Stimulated activated CD4-positive, alpha-beta T cell treated with anti-CD3 and anti-CD28 coated beads, Interleukin-12 subunit alpha, Interleukin-12 subunit beta, amount 100 ng/mL, for 4 hours (primary cell): ENCODE measurements around the gene TFPI.
"Not testable (repeated sequence)": the region's sequence is repeated elsewhere in the genome, so short reads cannot be mapped to it uniquely, and the experiment has no call there.

Experiments used
- DNase-seq: peaks from one replicate; pipeline ENCODE4 v3.0.0-alpha.2; 2020

TFPI gene

DNA sequence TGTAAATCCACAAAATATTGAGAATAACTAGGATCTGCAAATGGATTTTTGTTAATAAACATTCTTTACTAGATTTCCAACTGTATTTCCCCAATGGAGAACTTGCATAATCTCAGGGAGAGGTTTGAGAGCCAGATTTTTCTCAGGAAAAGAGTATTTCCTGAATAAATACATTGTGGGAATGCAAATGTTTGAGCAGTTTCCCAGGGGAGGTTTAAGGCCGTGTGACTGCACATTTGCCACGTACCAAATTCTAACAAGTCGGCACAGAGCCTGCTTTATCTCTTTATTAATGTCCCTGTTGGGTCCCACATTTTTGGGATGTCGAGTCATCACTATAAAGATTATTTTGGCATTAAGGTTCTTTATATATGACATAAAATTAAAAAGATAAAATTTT, 27.0 kb downstream of the TFPI start:
- no peak for DNase-seq

DNA sequence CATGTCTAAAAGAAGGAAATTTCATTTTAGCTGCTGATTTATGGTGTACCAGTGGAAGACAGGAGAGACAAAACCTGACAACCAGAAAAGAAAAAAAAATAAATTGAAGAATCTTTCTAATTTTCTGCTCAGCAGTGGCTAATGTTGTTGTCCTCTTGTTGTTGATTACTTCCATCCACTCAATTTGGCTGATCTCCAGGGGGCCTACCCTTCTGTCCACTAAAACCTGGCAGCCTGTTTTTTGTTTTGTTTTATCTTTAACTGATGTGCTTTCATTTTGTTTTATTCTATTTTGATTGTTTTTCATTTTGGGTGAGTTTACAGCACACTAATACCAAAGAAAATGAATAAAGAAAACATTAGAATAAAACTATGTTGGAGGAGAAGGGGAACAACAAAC, 27.4 kb downstream of the TFPI start:
- DNase-seq = no peak

DNA sequence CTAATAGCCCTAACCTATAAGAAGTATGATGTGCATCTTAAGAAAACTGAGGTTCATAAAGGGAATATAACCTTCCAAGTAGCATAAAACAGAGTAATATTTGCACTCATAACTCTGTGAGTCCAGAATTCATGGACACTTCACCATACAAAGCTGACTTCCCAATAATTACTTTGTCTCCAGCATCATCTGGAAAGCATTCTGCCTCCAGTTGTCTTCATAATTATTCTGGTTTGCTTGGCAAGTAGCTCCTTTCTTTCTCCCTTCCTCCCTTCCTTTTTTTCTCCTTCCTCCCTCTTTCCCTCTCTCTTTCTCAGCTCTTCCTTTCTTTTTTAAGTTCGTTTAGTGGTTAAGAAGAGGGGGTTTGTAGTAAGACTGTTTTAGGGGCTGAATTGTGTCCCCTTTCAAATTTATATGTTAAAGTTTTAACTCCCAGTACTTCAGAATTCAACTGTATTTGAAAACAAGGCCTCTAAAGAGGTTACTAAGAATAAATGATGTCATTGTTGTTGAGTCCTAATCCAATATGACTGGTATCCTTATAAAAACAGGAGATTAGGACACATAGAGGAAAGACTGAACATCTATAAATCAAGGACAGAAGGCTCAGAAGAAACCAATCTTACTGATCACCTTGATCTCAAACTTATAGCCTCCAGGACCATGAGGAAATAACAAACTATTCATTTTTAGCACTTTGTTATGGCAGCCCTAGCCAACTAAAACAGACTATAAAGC, 28.9 kb downstream of the TFPI start:
- no peak for DNase-seq

DNA sequence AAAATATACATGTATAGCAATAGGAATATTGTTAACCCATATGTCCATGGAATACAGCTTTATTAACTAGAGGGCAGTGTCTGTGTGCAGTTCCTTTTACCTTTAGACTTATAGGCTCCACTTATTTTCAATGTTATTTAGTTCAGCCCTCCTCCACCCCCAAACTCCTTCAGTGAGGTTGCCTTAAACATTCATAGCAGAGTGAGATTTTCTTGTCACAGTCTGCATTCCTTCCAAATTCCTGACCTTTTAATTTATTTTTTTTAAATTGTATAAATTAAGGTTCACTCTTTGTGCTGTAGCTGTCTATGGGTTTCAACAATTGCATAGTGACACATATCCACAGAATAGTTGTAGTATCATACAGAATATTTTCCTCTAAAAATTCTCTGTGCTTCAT, 30.9 kb downstream of the TFPI start:
- no peak for DNase-seq

DNA sequence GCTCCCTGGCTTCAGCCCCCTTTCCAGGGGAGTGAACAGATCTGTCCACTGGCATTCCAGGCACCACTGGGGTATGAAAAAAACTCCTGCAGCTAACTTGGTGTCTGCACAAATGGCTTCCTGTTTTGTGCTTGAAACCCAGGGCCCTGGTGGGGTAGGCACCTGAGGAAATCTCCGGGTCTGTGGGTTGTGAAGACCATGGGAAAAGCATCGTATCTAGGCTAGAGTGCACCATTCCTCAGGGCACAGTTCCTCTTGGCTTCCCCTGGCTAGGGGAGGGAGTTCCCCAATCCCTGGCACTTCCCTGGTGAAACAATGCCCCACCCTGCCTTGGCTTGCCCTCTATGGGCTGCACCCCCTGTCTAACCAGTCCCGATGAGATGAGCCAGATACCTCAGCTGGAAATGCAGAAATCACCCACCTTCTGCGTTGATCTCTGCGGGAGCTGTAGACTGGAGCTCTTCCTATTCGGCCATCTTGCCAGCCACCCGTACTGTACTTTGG, 34.1 kb downstream of the TFPI start:
- DNase-seq = no peak

DNA sequence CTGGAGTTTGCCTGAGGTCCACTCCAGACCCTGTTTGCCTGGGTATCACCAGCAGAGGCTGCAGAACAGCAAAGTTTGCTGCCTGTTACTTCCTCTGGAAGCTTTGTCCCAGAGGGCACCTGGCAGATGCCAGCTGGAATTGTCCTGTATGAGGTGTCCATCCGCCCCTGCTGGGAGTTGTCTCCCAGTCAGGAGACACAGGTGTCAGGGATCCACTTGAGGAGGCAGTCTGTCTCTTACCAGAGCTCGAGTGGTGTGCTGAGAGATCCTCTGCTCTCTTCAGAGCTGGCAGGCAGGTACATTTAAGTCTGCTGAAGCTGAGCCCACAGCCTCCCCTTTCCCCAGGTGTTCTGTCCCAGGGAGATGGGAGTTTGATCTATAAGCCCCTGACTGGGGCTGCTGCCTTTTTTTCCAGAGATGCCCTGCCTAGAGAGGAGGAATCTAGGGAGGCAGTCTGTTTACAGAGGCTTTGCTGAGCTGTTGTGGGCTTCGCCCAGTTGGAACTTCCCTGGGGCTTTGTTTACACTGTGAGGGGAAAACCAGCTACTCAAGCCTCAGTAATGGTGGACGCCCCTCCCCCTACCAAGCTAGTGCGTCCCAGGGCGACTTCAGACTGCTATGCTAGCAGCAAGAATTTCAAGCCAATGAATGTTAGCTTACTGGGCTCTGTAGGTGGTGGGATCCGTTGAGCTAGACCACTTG, 34.7 kb downstream of the TFPI start:
- DNase-seq = no peak

DNA sequence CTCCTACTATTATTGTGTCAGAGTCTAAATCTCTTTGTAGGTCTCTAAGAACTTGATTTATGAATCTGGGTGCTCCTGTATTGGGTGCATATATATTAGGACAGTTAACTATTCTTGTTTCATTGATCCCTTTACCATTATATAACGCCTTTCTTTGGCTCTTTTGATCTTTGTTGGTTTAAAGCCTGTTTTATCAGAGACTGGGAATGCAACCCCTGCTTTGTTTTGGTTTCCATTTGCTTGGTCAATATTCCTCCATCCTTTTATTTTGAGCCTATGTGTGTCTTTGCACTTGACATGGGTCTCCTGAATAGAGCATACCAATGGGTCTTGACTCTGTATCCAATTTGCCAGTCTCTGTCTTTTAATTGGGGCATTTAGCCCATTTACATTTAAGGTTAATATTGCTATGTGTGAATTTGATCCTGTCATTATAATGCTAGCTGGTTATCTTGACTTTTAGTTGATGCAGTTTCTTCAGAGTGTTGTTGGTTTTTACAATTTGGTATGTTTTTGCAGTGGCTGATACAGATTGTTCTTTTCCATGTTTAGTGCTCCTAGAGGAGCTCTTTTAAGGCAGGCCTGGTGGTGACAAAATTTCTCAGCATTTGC, 36.4 kb downstream of the TFPI start:
- DNase-seq = not testable (repeated sequence)

DNA sequence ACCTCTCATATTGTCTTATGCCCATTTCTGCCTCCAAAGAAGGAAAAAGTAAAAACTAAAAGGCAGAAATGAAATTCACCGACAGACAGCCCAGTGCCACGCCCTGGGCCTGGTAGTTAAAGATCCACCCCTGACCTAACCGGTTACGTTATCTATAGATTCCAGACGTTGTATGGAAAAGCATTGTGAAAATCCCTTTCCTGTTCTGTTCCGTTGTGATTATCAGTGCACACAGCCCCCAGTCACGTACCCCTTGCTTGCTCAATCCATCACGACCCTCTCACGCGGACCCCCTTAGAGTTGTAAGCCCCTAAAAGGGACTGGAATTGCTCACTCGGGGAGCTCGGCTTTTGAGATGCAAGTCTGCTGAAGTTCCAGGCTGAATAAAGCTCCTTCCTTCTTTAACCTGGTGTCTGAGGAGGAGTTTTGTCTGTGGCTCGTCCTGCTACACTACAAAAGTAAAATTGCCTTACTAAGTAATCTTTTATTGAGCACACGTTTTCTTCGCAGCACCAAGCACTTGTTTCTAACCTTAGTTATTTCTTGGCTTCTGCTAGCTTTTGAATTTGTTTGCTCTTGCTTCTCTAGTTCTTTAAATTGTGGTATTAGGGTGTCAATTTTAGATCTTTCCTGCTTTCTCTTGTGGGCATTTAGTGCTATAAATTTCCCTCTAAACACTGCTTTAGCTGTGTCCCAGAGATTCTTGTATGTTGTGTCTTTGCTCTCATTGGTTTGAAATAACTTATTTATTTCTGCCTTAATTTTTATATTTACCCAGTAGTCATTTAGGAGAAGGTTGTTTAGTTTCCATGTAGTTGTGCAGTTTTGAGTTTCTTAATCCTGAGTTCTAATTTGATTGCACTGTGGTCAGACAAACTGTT, 37.4 kb downstream of the TFPI start:
- not testable (repeated sequence) for DNase-seq

DNA sequence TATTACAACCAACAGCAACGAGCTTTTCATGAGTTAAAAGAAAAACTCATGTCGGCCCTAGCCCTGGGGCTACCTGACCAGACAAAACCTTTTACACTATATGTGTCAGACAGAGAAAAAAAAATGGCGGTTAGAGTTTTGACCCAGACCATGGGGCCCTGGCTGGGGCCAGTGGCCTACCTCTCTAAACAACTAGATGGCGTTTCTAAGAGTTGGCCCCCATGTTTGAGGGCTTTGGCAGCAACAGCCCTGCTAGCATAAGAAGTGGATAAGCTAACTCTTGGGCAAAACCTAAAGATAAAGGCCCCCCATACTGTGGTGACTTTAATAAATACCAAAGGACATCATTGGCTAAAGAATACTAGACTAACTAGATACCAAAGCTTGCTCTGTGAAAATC, 39.3 kb downstream of the TFPI start:
- no peak for DNase-seq

DNA sequence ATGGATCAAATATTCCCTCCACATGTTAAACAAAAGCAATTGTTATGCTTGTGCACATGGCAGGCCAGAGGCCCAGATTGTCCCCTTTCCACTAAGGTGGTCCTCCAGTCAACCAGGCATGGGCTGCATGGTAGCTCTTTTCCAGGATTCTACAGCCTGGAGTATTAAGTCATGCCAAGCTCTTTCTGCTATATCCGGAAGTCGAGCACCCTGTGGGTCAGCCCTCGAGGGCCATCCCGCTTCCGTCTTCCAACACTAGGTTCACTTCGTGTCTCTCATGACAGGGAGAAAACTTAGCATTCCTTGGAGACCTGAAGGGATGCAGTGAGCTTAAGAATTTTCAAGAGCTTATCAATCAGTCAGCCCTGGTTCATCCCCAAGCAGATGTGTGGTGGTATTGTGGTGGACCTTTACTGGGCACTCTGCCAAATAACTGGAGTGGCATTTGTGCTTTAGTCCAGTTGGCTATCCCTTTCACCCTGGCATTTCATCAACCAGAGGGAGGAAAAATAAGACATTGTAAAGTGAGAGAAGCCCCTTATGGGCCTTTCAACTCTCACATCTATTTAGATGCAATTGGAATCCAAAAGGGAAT, 39.9 kb downstream of the TFPI start:
- not testable (repeated sequence) for DNase-seq

DNA sequence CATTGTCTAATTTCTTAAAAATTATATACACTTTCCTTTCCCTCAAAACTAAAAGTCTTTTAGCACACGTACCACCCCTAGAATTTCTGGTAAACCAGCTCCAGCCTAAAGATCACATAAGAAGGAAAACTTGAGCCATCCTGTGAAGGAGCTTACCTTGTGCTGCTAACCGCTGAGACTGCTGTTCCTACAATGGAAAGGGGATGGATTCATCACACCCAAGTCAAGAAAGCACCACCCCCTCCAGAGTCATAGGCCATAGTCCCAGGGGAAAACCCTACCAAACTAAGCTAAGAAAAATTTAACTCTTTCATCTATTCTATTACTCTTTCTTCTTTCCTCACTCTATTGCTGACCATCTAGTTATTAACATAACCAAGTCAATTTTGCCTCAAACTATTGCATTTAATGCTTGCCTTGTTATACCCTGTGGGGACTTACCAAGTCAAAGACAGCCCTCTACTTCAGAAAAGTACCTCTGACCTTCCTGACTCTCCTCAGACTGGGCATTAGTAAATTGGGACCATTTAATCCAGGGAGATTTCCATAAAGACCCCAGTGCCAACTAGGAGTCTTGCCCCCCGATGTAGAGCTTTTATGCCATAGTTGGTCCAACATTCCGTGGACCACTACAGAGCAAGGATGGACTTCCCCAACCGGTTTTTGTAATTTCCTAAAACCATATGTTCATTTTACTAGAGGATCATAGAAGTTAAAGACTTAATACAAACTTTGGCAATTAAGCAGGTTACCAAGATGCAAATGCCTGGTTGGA, 40.6 kb downstream of the TFPI start:
- DNase-seq = not testable (repeated sequence)

DNA sequence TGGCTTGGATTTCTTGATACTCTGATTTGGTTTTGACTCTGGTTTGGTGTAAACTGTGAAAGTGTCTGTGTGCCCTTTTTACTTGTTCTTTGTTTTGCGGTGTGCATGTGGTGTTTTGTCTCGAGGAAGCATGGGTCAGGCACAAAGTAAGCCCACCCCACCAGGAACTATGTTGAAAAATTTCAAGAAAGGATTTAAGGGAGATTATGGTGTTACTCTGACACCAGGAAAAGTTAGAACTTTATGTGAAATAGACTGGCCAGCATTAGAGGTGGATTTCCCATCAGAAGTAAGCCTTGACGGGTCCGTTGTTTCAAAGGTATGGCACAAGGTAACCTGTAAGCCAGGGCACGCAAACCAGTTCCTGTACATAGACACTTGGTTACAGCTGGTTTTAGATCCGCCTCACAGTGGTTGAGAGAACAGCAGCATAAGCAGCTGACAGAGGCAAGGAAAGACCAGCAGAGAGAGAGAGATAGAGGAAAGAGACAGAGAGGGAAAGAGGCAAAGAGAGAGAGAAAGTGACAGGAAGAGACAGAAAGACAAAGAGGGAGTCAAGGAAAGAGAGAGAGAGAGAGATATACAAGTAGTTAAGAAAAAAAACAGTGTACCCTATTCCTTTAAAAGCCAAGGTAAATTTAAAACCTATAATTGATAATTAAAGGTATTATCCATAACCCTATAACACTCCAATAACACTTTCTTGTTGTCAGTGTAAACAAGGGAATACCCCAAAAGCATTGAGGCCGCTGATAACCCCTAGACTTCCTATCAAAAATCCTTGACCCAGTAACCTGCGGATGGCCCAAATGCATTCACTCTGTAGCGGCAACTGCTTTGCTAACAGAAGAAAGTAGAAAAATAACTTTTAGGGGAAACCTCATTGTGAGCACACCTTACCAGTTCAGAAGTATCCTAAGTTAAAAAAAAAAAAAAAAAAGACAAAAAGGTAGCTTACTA, 42.6 kb downstream of the TFPI start:
- no peak for DNase-seq

DNA sequence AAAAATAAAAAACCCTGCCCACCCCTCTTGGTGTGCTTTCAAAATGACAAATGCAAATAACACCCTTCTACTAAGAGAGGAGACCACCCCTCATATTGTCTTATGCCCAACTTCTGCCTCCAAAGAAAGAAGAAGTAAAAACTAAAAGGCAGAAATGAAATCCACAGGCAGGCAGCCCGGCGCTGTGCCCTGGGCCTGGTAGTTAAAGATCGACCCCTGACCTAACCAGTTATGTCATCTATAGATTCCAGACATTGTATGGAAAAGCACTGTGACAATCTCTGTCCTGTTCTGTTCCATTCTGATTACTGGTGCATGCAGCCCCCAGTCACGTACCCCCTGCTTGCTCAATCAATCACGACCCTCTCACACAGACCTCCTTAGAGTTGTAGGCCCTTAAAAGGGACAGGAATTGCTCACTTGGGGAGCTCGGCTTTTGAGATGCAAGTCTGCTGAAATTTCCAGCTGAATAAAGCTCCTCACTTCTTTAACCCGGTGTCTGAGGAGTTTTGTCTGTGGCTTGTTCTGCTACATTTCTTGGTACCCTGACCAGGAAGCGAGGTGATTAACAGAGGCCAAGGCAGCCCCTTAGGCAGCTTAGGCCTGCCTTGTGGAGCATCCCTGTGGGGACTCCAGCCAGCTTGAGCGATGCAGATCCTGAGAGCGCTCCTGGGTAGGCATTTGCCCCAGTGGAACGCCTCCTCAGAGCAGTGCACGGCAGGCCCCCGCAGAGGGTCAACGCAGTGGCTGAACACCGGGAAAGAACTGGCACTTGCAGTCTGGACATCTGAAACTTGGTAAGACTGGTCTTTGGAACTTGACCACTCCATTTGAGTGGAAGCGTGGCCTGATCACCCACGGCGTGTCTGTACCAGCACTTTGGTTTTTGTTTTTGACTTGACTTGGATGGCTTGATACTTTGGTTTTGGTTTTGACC, 43.5 kb downstream of the TFPI start:
- not testable (repeated sequence) for DNase-seq

DNA sequence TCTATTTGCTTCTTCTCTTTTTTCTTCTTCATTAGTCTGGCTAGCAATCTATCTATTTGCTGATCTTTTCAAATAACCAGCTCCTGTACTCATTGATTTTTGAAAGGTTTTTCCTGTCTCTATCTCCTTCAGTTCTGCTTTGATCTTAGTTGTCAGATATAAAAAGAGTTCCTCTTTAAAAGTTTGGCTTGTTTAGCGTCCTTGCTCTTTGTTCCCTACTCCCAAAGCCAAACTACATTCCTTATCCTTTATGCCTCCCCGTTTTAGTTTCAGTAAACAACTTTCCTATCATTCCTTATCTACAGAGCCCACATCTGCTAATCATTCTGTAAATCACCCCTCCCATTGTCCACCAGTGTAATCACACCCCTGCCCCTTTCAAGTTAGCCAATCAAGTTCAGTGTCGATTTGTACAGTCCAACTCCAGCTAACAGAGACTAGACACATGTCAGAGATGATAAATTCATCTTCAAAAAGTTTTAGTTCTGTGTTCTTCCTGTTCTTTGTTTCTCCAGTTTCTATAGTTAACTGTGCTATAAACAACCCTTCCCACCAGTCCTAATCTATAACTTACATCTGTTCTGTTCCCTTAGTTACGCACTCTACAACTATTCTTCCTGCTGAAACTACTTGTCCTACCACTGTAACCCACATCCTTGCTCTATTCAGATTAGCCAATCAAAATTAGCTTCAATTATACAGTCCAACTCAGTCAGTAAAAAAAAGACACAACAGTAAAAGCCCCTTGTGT, 44.4 kb downstream of the TFPI start:
- no peak for DNase-seq

DNA sequence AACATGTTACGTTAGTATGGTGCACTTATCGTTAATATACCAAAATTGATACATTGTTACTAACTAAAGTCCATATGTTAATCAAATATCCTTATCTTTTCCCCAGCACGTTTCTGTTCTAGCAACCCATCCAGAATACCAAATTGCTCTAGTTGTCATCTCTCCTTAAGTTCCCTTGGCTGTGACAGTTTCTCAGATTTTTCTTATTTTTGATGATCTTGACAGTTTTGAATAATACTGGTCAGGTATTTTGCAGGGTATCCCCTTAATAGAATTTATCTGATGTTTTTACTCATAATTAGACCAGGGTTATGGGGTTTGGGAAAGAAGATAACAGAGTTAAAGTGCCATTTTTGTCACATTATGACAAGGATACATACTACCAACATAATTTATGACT, 47.8 kb downstream of the TFPI start:
- DNase-seq = no peak

DNA sequence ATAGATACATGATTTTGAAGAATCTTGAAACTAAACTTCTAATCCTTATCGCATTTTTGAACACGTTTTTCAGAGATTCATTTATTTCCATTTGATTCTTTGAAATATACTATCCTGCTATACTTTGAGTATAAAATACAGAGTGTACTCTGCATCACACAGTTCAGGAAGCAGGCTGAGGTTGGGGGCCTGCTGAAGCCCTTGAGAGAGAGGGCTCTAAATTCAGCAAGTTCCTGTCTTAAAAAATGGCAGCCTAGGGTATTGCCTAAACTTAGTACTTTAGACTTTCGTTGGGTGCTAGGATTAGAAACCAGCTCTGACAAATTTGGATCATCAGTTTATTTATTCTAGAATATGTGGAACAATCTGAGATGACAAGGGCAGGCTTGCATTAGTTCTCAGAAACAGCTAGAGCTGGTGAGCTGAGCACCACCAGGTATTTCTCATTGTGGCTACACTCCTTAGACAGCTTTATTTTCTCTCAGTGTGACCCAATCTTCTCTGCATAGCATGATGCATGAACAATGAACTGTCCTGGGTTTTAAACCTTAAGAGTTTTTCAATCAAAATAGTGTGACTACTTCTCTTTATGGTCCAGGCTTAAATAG, 49.1 kb downstream of the TFPI start:
- no peak for DNase-seq

DNA sequence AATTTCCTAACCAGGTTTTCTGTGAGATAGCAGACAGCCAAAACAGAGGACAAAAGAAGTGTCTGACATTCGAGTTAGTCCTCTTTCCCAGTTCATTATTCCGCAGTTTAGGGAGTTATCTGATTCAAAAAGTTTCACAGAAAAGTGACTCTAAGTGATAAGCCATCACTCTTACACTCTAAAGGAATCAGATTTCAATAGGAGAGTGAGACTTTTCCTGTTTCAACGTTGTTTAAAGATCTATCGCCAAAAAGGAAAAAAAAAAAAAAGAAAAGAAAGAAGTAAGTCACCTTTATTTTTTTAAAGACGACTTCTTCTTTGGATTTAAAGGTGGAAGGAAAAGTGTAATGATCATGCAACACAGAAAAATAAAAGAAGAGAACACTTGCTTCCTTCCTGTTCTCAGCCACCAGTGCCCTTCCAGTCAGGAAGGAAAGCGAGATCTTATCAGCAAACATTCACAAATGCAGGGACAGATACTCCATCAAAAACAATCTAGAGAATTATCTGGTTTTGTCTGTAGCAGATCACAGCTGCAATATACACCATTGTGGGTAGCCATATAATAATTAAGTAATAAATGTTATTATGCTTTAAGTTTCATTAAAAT, 49.8 kb downstream of the TFPI start:
- no peak for DNase-seq

DNA sequence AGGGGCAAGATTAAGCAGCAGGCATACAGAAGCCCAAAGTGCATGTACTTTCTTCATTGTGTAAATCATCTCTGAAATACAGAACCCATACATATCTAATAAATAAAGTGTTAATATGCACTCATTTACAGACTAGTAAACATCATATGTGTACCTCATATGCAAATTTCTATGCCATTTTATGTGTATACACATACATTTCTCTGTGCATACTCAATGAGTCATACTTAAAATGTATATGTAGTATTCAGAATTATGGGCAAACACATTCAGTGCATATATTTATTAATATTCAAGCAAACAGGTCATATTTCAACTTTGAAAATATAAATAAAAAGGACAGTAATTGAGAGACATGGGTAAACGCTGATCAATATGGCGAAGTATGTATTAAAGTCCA, 50.5 kb downstream of the TFPI start:
- no peak for DNase-seq
